Measurements from ENCODE around the gene RFFL.

DNA sequence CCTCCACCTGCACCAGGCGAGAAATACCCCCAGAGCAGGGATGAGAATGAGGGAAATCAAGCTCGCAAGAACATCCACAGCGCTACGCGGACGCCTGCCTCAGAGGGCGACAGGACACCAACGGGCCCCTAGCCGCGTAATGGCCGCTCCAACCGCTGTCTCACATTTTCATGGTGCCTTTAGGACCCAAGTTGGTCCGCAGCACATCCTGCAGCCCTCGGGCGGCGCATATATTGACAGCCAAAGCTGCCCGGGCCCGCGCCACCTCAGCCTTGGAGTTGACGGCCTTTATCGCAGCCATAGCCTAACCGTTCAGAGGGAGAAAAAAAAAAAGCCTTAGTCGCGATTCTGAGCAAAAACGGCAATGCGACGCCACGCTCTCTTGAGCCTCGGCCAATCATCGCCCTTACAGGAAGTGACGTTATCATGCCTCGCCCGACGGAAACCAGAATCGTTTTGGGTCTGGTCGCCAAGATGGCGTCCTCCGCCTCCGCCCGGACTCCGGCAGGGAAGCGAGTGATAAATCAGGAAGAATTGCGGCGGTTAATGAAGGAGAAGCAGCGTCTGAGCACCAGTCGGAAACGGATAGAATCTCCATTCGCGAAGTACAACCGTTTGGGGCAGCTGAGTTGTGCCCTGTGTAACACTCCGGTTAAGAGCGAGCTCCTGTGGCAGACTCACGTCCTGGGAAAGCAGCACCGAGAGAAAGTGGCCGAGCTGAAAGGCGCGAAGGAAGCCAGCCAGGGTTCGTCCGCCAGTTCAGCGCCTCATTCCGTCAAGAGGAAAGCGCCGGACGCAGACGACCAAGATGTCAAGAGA, 102.2 kb downstream of the RFFL start, which contains the start of the genes CCT6B and ZNF830:
- TF ChIP-seq, protein P1, sequence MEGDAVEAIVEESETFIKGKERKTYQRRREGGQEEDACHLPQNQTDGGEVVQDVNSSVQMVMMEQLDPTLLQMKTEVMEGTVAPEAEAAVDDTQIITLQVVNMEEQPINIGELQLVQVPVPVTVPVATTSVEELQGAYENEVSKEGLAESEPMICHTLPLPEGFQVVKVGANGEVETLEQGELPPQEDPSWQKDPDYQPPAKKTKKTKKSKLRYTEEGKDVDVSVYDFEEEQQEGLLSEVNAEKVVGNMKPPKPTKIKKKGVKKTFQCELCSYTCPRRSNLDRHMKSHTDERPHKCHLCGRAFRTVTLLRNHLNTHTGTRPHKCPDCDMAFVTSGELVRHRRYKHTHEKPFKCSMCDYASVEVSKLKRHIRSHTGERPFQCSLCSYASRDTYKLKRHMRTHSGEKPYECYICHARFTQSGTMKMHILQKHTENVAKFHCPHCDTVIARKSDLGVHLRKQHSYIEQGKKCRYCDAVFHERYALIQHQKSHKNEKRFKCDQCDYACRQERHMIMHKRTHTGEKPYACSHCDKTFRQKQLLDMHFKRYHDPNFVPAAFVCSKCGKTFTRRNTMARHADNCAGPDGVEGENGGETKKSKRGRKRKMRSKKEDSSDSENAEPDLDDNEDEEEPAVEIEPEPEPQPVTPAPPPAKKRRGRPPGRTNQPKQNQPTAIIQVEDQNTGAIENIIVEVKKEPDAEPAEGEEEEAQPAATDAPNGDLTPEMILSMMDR (conservative IDR thresholded peaks at IDR 0.05; ENCODE audit: low read depth, low read length), result no peak
- TF ChIP-seq EZH2 (IDR thresholded peaks at IDR 0.05; ENCODE audit: low read length, unreplicated experiment), result no peak
- no peak for TF ChIP-seq EZH2phosphoT487 (IDR thresholded peaks at IDR 0.05; ENCODE audit: borderline replicate concordance, low read length)

Data from PC-3 (cell line).